Naive B cell (primary cell): Measurements from ENCODE around the gene THEM4. TPM values are rescaled to one million over a fixed set of nuclear protein-coding genes. Genes with fewer than 3 reads are reported as not detected.

Experiments used
- ATAC-seq, 2 donors: fragments of 150-1000 bp; cut with Tn5 transposase; 2 replicates each; pipeline ENCODE4 v1.10.0; 2021; ENCODE audit warnings: low read depth in 2 of 2, mild to moderate bottlenecking in 2 of 2, moderate library complexity in 2 of 2
- DNase-seq: peaks from one replicate; pipeline ENCODE4 v3.0.0; 2022
- H3K27ac Mint-ChIP-seq, 6 donors: one replicate each; pipeline ENCODE4 v1.8.0; 2020 to 2022; ENCODE audit warnings: mild to moderate bottlenecking in 6 of 6, mixed read lengths in 6 of 6, moderate library complexity in 5 of 6, inconsistent platforms in 2 of 6
- H3K27me3 Mint-ChIP-seq, 3 donors: one replicate each; pipeline ENCODE4 v1.8.0; 2021 to 2022; ENCODE audit warnings: mixed read lengths in 3 of 3, mild to moderate bottlenecking in 1 of 3
- H3K36me3 Mint-ChIP-seq, 2 donors: one replicate each; pipeline ENCODE4 v1.8.0; 2020 to 2022; ENCODE audit warnings: mixed read lengths in 2 of 2, inconsistent platforms in 1 of 2, mild to moderate bottlenecking in 1 of 2
- H3K4me1 Mint-ChIP-seq, 3 donors: one replicate each; pipeline ENCODE4 v1.8.0; 2020 to 2022; ENCODE audit warnings: mixed read lengths in 3 of 3, inconsistent platforms in 1 of 3, mild to moderate bottlenecking in 1 of 3, moderate library complexity in 1 of 3
- H3K4me3 Mint-ChIP-seq, 8 donors: one replicate each; pipeline ENCODE4 v1.8.0; 2020 to 2022; ENCODE audit warnings: mild to moderate bottlenecking in 8 of 8, mixed read lengths in 8 of 8, moderate library complexity in 8 of 8, inconsistent platforms in 2 of 8
- H3K9me3 Mint-ChIP-seq, 7 donors: one replicate each; pipeline ENCODE4 v1.8.0; 2020 to 2022; ENCODE audit warnings: mixed read lengths in 7 of 7, mild to moderate bottlenecking in 5 of 7, inconsistent platforms in 2 of 7, moderate library complexity in 1 of 7
- polyA plus RNA-seq, 6 donors: library from polyadenylated mRNA; unstranded; fragments of 300-500 nt; fragmentation: Illumina TruSeq; gene quantifications; one replicate each; pipeline ENCODE4 v1.2.3, GENCODE V29; 2021; ENCODE audit warnings: low read depth in 6 of 6

The THEM4 gene
- polyA plus RNA-seq, 6 donors from 2014 or later: 6.6 to 11.9 (median 8.1) TPM

DNA sequence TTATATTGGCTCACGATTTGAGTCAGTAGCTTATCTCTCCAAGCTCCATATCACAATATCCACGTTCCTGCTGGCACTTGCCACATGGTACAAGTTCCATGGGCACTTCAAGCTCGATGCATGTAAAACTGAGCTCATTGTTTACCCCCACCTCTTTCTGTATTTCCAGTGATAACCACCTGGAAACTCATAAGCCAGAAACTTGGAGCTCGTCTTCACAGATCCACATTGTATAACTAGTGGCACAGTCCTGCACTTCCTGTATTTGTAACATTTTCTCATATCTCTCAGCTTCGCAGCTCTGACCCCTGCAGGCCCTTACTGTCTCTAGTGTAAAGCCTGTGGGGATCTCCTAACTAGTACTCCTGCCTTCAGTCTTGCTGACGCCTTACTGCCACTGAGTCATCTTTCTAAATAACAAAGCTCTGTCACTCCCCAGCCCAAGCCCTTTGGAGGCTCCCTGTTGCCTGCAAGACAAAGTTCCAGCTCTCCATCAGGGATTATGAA lies 63.2 kb downstream of the THEM4 start:
- H3K4me1 Mint-ChIP-seq: peaks cover 9 to 34% (median 18%) of the 10 kb centered on the region in 3 donors
- DNase-seq: no peak
- H3K4me3 Mint-ChIP-seq: no peak overlapping the region
- ATAC-seq: no peak
- H3K27me3 Mint-ChIP-seq: peaks cover 15 to 35% (median 26%) of the 10 kb centered on the region in 3 donors
- peaks cover 0 to 4% (median 0%) of the 10 kb centered on the region in 7 donors for H3K9me3 Mint-ChIP-seq
- peaks cover 0 to 3% of the 10 kb centered on the region in 2 donors for H3K36me3 Mint-ChIP-seq
- peak overlapping the region in 2 of 6 donors; percentile 29 to 73 for H3K27ac Mint-ChIP-seq

GRCh38 chr1:151843398-151843797 lies 65.9 kb downstream of the THEM4 start:
- peaks cover 0 to 4% (median 0%) of the 10 kb centered on the region in 7 donors for H3K9me3 Mint-ChIP-seq

DNA sequence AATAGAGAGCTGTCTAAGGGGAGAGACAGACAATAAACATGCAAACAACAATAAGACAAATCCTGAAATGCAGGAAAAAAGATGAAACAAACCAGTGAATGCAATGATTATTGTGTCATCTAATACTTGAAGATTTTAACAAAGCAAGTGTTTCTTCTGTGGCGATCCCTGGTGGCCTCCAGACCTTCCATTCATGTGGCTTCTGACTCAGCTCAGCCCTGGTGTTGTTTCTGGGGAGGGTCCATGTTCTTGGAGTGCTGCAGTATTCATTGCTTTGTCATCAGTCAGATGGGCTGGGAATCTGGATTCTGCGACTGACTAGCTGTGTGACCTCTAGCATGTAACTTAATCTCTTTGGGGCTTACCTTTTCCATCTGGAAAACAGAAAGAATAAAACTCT lies 68.2 kb downstream of the THEM4 start:
- peaks cover 0 to 4% (median 0%) of the 10 kb centered on the region in 7 donors for H3K9me3 Mint-ChIP-seq
- H3K27me3 Mint-ChIP-seq: peaks cover 8 to 20% (median 15%) of the 10 kb centered on the region in 3 donors
- peaks cover 43 to 62% (median 43%) of the 10 kb centered on the region in 3 donors for H3K4me1 Mint-ChIP-seq
- H3K36me3 Mint-ChIP-seq: no peaks in the 10 kb centered on the region
- DNase-seq (no peak), ATAC-seq (no peak)
- peak overlapping the region in 2 of 6 donors; percentile 75 to 80 for H3K27ac Mint-ChIP-seq
- peak overlapping the region in 1 of 8 donors; percentile 84 for H3K4me3 Mint-ChIP-seq

More at GRCh38 chr1:151843398-151843797, 65.9 kb downstream of the THEM4 start:
- peak; percentile 74 to 76 for ATAC-seq
- peak overlapping the region in 3 of 8 donors; percentile 3 to 64 (median 29) for H3K4me3 Mint-ChIP-seq
- H3K27me3 Mint-ChIP-seq: peaks cover 4 to 25% (median 5%) of the 10 kb centered on the region in 3 donors
- peak; percentile 64 for DNase-seq
- H3K36me3 Mint-ChIP-seq: no peaks in the 10 kb centered on the region
- peak overlapping the region; percentile 2 to 96 (median 84) for H3K27ac Mint-ChIP-seq
- peaks cover 26 to 53% (median 31%) of the 10 kb centered on the region in 3 donors for H3K4me1 Mint-ChIP-seq

GRCh38 chr1:151840421-151840820 lies 68.9 kb downstream of the THEM4 start:
- peaks cover 43 to 62% (median 43%) of the 10 kb centered on the region in 3 donors for H3K4me1 Mint-ChIP-seq
- no peak for DNase-seq

DNA sequence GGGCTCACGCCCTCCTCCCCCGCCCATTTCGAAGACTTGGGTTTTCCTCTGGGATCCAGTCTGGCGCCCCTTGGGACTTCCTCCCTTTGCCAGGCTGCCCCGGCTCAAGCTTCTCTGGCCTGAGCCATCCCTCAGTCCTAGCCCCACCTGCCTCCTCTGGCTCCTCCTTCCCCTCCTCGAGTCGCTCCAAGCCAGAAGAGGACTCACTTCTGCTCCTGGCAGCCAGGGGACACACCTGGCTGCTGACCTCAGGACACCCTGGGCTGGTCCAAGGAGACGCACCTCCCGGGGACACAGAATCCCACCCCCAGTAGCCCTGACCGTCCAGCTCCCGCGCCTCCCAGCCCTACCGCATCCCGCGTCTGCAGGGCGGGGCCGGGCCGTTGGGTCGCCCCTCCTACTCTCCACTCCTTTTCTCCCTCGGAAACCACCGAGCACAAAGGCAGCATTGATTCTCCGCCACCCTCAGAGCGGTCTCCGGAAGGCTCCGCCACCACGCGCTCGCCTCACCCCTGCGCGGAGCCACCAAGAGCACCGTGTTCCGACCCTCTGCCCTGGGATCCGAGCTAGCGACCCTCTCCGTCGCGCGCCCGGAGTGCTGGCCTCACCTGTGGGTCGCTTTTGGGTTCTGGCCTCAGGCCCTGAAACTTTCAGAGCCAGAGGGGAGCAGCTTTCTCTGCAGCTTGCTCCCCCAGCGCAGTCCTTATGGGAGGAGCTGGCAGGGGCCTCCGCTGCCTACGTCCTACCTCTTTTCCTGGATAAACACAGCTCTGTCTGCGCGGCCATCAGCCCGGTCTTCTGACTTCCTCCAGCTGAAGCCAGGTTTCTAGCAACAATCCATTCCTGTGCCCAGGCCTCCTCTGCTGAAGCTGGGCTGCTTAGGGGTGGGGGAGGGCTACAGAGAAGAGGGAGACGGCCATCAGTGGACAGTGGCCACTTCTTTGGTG lies 69.6 kb downstream of the THEM4 start, which contains the start of gene C2CD4D:
Gene C2CD4D, minus strand, starts transcription at position 364 of the 947 bp plus-strand sequence. CDS start 831 bp downstream, outside the sequence.
- Mint-ChIP-seq H3K27ac (peak within 1 kb of the TSS in 5 of 6 donors; percentile 72 to 86 (median 76)), H3K9me3 (peaks cover 0 to 4% (median 0%) of the 10 kb centered on the region in 7 donors), H3K4me1 (peaks cover 38 to 59% (median 39%) of the 10 kb centered on the region in 3 donors), H3K27me3 (peaks cover 8 to 16% (median 15%) of the 10 kb centered on the region in 3 donors), H3K4me3 (peak within 1 kb of the TSS; percentile 75 to 91 (median 84)), H3K36me3 (no peaks in the 10 kb centered on the region)
- peak; percentile 63 for ATAC-seq
- DNase-seq: peak; percentile 42

More at GRCh38 chr1:151840421-151840820, 68.9 kb downstream of the THEM4 start:
- Mint-ChIP-seq H3K9me3 (peaks cover 0 to 4% (median 0%) of the 10 kb centered on the region in 7 donors), H3K36me3 (no peaks in the 10 kb centered on the region), H3K27ac (peak overlapping the region in 3 of 6 donors; percentile 27 to 80 (median 75)), H3K4me3 (peak overlapping the region; percentile 18 to 89 (median 84)), H3K27me3 (peaks cover 8 to 16% (median 15%) of the 10 kb centered on the region in 3 donors)
- no peak for ATAC-seq

GRCh38 chr1:151839082-151839412 lies 70.3 kb downstream of the THEM4 start:
- peaks cover 0 to 4% (median 0%) of the 10 kb centered on the region in 7 donors for H3K9me3 Mint-ChIP-seq
- peak overlapping the region; percentile 75 to 91 (median 84) for H3K4me3 Mint-ChIP-seq
- H3K27me3 Mint-ChIP-seq: peaks cover 8 to 16% (median 15%) of the 10 kb centered on the region in 3 donors
- DNase-seq (no peak), ATAC-seq (no peak)
- H3K27ac Mint-ChIP-seq: peak overlapping the region in 3 of 6 donors; percentile 52 to 86 (median 67)
- no peaks in the 10 kb centered on the region for H3K36me3 Mint-ChIP-seq
- H3K4me1 Mint-ChIP-seq: peaks cover 31 to 52% (median 33%) of the 10 kb centered on the region in 3 donors

DNA sequence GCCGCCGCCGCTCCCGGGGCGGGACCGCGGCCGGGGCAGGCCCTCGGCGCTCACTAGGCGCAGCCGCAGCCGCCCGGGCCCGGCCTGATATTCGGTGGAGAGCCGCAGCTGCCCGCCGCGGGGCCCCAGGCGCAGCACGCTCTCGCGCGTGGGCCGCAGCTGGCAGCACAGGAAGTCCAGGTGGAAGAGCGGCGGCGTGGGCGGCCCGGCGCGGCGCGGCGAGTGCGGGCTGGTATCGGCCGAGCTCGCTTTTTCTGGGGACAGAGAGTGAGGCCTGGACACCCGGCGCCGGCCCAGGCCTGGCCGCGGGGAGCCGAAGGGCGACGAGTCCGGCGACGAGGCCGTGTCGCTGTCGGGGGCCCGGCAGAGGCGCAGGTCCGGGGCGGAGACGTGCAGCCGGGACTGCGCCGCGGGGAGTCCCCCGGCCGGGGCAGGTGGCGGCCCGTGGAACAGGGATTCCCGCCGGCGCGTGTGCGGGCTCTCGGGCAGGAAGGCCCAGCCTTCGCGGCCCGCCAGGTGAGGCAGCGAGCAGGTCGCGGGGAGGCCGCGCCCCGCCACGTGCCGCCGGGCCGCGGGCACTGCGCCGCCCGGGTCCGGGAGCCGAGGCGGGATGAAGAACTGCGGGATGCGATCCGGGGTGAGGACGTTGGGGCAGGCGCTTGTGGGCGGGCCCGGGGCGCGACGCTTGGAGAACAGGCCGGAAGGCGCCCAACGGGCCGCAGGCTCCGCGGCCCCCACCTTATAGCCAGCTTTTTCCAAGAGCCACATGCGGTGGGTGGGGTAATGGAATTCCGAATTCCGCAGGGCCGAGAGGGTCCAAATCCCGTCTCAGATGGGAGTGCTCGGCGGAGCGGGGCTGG lies 70.9 kb downstream of the THEM4 start:
- ATAC-seq (peak; percentile 44 to 50), DNase-seq (peak; percentile 58)
- Mint-ChIP-seq H3K4me3 (peak overlapping the region; percentile 75 to 91 (median 84)), H3K4me1 (peaks cover 29 to 47% (median 33%) of the 10 kb centered on the region in 3 donors), H3K36me3 (no peaks in the 10 kb centered on the region), H3K27ac (peak overlapping the region in 3 of 6 donors; percentile 52 to 86 (median 67)), H3K27me3 (peaks cover 12 to 18% (median 16%) of the 10 kb centered on the region in 3 donors), H3K9me3 (peaks cover 0 to 4% (median 0%) of the 10 kb centered on the region in 7 donors)

- ATAC-seq (no peak), DNase-seq (no peak)
- H3K27me3 Mint-ChIP-seq: peaks cover 12 to 23% (median 16%) of the 10 kb centered on the region in 3 donors
- H3K4me1 Mint-ChIP-seq: peaks cover 24 to 41% (median 33%) of the 10 kb centered on the region in 3 donors
- H3K36me3 Mint-ChIP-seq: no peaks in the 10 kb centered on the region
- H3K4me3 Mint-ChIP-seq: peak overlapping the region; percentile 75 to 92 (median 84)
- H3K27ac Mint-ChIP-seq: peak overlapping the region in 3 of 6 donors; percentile 32 to 93 (median 72)
- H3K9me3 Mint-ChIP-seq: no peaks in the 10 kb centered on the region
These were observed 71.5 kb downstream of the THEM4 start for GRCh38 chr1:151837884-151838221.

DNA sequence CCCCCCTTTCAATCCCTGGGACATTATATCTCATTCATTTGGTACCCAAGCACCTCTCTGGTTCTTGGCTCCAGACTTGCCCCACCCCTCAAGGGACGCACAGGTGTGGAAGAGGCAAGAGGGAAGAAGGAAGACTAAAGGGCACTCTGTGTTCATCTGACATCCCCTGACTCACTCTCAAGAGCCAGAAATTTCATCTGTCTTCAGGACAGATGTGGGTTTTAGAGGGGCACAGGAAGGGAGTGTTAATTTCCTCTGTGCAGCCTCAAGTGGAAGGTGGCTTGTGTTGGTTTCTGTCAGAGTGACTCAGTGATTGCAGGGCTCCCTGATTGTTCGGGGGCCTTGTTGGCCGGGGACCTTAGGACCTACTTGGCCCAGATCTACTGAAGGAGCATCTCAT lies 72.1 kb downstream of the THEM4 start:
- DNase-seq: no peak
- Mint-ChIP-seq H3K27me3 (peaks cover 12 to 23% (median 16%) of the 10 kb centered on the region in 3 donors), H3K9me3 (no peaks in the 10 kb centered on the region), H3K4me1 (peaks cover 24 to 38% (median 33%) of the 10 kb centered on the region in 3 donors), H3K36me3 (no peaks in the 10 kb centered on the region), H3K27ac (peak overlapping the region in 4 of 6 donors; percentile 32 to 93 (median 78)), H3K4me3 (peak overlapping the region; percentile 75 to 92 (median 84))
- no peak for ATAC-seq

DNA sequence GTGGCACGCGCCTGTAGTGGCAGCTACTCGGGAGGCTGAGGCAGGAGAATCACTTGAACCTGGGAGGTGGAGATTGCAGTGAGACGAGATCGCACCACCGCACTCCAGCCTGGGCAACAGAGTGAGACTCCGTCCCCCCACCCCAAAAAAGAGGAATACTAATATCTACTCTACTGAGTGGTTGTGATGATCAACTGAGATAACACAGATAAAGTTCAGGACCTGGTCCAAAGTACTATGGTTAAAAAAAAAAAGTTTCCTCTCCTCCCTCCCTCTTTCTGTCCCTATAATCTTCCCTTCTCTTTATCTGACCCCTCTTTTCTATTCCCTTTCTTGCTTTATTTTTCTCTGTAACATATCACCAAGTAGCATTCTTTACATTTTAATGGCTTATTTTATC lies 73.7 kb downstream of the THEM4 start:
- H3K36me3 Mint-ChIP-seq: no peaks in the 10 kb centered on the region
- H3K4me1 Mint-ChIP-seq: peaks cover 30 to 37% (median 33%) of the 10 kb centered on the region in 3 donors
- DNase-seq (no peak), ATAC-seq (no peak)
- H3K27me3 Mint-ChIP-seq: peaks cover 12 to 31% (median 16%) of the 10 kb centered on the region in 3 donors
- H3K4me3 Mint-ChIP-seq: no peak overlapping the region
- no peaks in the 10 kb centered on the region for H3K9me3 Mint-ChIP-seq
- H3K27ac Mint-ChIP-seq: no peak overlapping the region

DNA sequence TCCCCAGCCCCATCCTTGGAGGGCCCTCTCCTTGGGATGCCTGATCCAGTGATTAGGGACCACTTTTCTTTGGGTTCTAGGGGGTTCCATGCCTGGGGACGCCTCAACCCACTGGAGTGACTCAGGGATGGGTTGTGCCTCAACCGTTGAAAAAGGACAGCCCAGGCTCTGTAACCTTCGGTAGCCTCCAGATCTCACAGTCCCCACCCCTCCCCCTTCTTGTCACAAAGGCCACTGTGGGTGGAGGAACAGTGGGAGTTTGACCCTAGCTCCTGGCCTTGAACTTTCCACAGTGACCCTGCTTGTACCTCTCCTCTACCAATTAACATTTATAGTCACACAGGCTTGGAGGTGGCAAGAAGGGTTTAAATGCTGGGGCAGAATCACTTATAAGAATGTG lies 75.1 kb downstream of the THEM4 start:
- H3K4me1 Mint-ChIP-seq: peaks cover 27 to 33% (median 30%) of the 10 kb centered on the region in 3 donors

GRCh38 chr1:151833172-151833900 lies 76.0 kb downstream of the THEM4 start:
- peaks cover 12 to 40% (median 25%) of the 10 kb centered on the region in 3 donors for H3K27me3 Mint-ChIP-seq
- peak overlapping the region in 2 of 6 donors; percentile 67 to 85 for H3K27ac Mint-ChIP-seq
- ATAC-seq (no peak), DNase-seq (no peak)
- no peaks in the 10 kb centered on the region for H3K9me3 Mint-ChIP-seq
- H3K4me1 Mint-ChIP-seq: peaks cover 30 to 37% (median 31%) of the 10 kb centered on the region in 3 donors
- no peaks in the 10 kb centered on the region for H3K36me3 Mint-ChIP-seq
- H3K4me3 Mint-ChIP-seq: no peak overlapping the region

More for the DNA sequence above, 75.1 kb downstream of the THEM4 start:
- Mint-ChIP-seq H3K27ac (no peak overlapping the region), H3K9me3 (no peaks in the 10 kb centered on the region), H3K36me3 (no peaks in the 10 kb centered on the region), H3K4me3 (no peak overlapping the region), H3K27me3 (peaks cover 12 to 35% (median 20%) of the 10 kb centered on the region in 3 donors)
- ATAC-seq (no peak), DNase-seq (no peak)
